Activated T-helper 17 cell treated with anti-CD3 and anti-CD28 coated beads, Interleukin-2, amount 50 U/mL, for 72 hours (primary cell): ENCODE measurements around the gene DIP2B. TPM values are rescaled to one million over a fixed set of nuclear protein-coding genes. Genes with fewer than 3 reads are reported as not detected.
"Not testable (repeated sequence)": the region's sequence is repeated elsewhere in the genome, so short reads cannot be mapped to it uniquely, and the experiment has no call there.

Experiments
- ATAC-seq: fragments of 150-1000 bp; cut with Tn5 transposase; replicated peaks from 2 replicates; pipeline ENCODE4 v1.10.0; 2021; ENCODE audit warnings: mild to moderate bottlenecking, moderate library complexity
- H3K27ac Mint-ChIP-seq: one replicate; pipeline ENCODE4 v1.8.0; 2022; ENCODE audit warnings: mixed read lengths
- H3K27me3 Mint-ChIP-seq: one replicate; pipeline ENCODE4 v1.8.0; 2022; ENCODE audit warnings: mixed read lengths
- H3K36me3 Mint-ChIP-seq: one replicate; pipeline ENCODE4 v1.8.0; 2022; ENCODE audit warnings: low read depth, mild to moderate bottlenecking, mixed read lengths
- H3K4me1 Mint-ChIP-seq: one replicate; pipeline ENCODE4 v1.8.0; 2022; ENCODE audit warnings: mixed read lengths
- H3K4me3 Mint-ChIP-seq: one replicate; pipeline ENCODE4 v1.8.0; 2022; ENCODE audit warnings: mild to moderate bottlenecking, mixed read lengths
- H3K9me3 Mint-ChIP-seq: one replicate; pipeline ENCODE4 v1.8.0; 2022; ENCODE audit warnings: mixed read lengths
- total RNA-seq, 2 donors: library from RNA; stranded (reverse); gene quantifications; one replicate each; pipeline ENCODE4 v1.2.3, GENCODE V29; 2022

DIP2B gene
- total RNA-seq, 2 donors from 2014 or later: 18.6 to 20.1 TPM

DNA sequence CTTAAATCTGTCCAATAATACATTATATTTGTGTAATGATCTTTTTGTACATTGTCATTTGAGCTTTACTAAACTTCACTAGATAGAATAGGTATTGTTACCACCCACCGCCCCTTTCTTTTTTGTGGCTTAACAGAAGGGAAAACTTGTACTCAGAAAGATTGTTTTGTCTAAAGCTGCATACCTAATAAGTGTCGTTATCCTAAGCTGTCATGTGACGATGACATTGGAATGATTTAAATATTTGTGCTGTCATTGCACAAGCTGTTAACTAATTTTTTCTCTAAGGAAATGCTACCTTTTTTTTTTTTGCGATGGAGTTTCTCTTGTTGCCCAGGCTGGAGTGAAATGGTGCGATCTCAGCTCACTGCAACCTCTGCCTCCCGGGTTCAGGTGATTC, 3.6 kb downstream of the DIP2B start:
- no peak for ATAC-seq
- Mint-ChIP-seq H3K27ac (peak overlapping the region; percentile 89), H3K36me3 (no peaks in the 10 kb centered on the region), H3K9me3 (no peaks in the 10 kb centered on the region), H3K27me3 (no peaks in the 10 kb centered on the region), H3K4me3 (peak overlapping the region; percentile 88), H3K4me1 (peaks cover 36% of the 10 kb centered on the region)

DNA sequence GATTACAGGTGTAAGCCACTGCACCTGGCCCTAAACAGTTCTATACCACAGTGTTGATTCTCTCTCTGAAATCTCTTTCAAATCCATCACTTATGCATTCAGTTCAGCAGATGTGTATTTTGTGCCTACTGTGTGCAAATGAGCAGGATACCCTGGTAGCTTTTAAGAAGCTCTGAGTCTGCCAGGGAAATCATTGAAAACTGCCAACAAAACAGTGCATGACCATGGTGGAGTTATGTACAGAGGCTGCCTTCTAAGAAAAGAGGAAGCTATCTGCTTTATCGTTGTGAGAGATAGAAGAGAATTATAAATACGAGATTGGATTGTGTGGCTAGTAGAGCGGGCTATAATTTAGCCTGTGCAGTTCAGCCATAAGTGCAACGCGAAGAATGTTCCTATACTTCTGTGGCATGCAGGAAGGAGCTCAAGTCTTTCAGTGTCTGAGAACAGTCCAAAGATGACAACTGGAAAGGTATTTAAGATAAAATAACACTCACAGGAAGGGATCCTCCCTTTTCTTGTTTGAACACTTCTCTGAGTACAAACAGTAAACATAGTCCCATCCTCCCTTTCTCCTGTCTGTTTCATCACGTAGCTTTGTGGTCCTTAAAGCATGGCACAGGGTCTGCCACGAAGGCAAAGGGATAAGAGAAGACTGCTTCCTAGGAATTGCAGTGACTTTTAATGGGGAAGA, 4.3 kb downstream of the DIP2B start:
- Mint-ChIP-seq H3K4me3 (peak overlapping the region; percentile 88), H3K36me3 (no peaks in the 10 kb centered on the region), H3K27me3 (no peaks in the 10 kb centered on the region), H3K9me3 (no peaks in the 10 kb centered on the region), H3K27ac (peak overlapping the region; percentile 89), H3K4me1 (peaks cover 37% of the 10 kb centered on the region)
- ATAC-seq: no peak

DNA sequence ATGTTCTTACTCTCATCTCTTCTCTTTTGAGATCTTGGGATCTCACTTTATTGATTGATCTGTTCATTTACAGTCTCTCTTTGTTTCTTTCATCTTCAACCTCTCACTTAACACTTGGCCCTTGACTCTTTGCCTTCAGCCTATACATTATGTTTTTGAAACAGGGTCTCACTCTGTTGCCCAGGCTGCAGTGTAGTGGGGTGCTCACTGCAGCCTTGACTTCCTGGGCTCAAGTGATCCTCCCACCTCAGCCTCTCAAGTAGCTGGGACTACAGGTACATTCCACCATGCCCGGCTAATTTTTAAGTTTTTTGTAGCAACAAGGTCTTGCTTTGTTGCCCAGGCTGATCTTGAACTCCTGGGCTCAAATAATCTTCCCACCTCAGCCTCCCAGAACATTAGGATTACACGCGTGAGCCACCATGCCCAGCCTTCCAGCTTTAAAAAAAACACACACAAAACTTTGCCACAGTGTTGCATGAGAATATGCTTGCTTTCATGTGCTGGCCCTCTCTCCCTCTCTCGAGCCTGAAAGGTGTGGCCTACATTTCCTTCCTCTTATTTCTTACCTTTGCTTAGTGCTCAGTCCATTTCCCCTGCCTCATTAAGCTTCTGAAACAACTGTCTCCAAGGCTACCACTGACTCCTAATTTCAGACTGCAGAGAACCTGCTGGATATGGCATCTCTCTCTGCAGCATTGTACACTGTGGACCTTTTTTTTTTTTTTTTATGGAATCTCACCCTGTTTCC, 9.9 kb downstream of the DIP2B start:
- H3K4me1 Mint-ChIP-seq: peaks cover 30% of the 10 kb centered on the region
- H3K27me3 Mint-ChIP-seq: no peaks in the 10 kb centered on the region
- H3K9me3 Mint-ChIP-seq: no peaks in the 10 kb centered on the region
- peak overlapping the region; percentile 69 for H3K27ac Mint-ChIP-seq
- ATAC-seq: no peak
- no peaks in the 10 kb centered on the region for H3K36me3 Mint-ChIP-seq
- peak overlapping the region; percentile 46 for H3K4me3 Mint-ChIP-seq

DNA sequence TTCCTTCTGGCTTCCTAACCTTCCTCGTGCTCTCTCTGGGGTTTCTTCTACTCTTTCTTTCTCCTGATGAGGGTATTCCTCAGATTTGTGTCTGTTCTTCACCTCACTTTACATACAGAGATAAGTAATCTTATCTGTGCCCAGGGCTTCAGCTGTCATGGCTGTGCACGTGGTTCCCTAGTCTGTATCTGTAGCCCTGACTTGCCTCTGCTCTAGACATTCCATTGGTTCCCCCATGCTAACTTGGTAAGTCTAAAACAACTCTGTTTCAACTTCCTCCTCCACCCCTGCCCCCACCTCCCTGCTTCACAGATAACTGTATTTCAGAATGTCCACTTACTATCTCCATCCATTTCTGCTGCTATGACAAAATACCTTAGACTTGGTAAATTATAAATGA, 10.8 kb downstream of the DIP2B start:
- Mint-ChIP-seq H3K36me3 (no peaks in the 10 kb centered on the region), H3K27ac (peak overlapping the region; percentile 74), H3K27me3 (no peaks in the 10 kb centered on the region), H3K4me1 (peaks cover 30% of the 10 kb centered on the region), H3K4me3 (peak overlapping the region; percentile 46), H3K9me3 (no peaks in the 10 kb centered on the region)
- no peak for ATAC-seq

DNA sequence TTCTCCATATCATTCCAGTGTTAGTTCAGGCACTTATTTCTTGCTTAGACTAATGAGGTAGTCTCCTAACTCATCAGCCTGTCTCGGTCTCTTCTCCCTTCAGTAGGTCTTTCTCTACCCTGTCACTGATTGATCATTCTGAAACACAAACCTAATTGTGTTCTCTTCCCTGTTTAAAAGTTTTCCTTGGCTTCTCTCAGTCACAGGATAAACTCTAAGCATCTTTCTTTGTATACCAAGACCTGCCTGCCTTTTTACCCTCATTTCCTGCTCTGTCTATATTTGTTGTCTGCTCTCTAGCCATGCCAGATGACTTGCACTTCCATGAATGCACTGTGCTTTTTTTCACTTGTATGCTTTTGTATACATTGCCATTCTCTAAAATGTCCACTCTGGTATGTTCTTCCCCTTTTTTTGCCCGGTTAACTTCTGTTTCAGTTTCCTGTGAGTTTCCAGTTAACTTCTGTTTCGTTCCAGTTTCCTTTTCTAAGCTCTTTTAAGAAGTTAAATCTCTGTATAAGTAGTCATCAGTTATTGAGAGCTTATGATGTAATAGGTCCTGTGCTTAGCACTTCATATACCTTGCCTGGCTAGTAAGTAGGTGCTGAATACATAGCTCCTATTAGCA, 12.8 kb downstream of the DIP2B start:
- Mint-ChIP-seq H3K4me1 (peaks cover 33% of the 10 kb centered on the region), H3K4me3 (no peak overlapping the region), H3K36me3 (peaks cover 2% of the 10 kb centered on the region), H3K27me3 (no peaks in the 10 kb centered on the region), H3K9me3 (no peaks in the 10 kb centered on the region), H3K27ac (no peak overlapping the region)
- ATAC-seq: peak; percentile 91

DNA sequence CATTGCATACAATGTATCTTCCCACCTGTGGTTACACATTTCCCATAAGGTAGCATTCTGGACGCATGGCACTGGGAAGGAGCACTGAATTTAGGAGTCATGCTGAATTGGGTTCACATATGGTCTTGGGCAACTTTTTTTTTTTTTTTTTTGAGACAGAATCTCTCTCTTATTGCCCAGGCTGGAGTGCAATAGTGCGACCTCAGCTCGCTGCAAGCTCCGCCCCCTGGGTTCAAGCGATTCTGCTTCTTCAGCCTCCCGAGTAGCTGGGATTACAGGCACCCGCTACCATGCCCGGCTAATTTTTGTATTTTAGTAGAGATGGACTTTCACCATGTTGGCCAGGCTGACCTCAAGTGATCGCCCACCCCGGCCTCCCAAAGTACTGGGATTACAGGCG, 13.3 kb downstream of the DIP2B start:
- ATAC-seq: no peak
- Mint-ChIP-seq H3K4me1 (peaks cover 33% of the 10 kb centered on the region), H3K27ac (no peak overlapping the region), H3K27me3 (no peaks in the 10 kb centered on the region), H3K9me3 (no peaks in the 10 kb centered on the region), H3K4me3 (no peak overlapping the region), H3K36me3 (peaks cover 6% of the 10 kb centered on the region)

DNA sequence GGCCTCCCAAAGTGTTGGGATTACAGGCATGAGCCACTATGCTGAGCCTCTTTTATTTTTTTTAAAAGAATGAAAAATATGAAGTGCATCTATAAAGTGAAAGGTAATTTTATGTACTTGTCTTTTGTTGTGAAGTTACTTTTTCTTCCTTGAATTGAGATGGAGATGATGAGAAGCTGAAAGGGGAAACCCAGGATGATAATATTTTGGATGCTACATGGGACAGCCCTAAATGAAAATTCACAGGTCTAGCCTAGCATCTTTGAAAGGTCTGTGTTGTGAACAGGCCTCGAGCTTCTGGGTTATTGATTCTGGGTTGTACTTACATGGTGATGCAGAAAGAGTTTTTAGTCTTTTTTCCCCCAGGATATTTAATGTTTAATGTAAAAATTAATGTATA, 14.6 kb downstream of the DIP2B start:
- Mint-ChIP-seq H3K27ac (peak overlapping the region; percentile 53), H3K27me3 (no peaks in the 10 kb centered on the region), H3K4me1 (peaks cover 35% of the 10 kb centered on the region), H3K36me3 (peaks cover 6% of the 10 kb centered on the region), H3K4me3 (no peak overlapping the region), H3K9me3 (no peaks in the 10 kb centered on the region)
- no peak for ATAC-seq

DNA sequence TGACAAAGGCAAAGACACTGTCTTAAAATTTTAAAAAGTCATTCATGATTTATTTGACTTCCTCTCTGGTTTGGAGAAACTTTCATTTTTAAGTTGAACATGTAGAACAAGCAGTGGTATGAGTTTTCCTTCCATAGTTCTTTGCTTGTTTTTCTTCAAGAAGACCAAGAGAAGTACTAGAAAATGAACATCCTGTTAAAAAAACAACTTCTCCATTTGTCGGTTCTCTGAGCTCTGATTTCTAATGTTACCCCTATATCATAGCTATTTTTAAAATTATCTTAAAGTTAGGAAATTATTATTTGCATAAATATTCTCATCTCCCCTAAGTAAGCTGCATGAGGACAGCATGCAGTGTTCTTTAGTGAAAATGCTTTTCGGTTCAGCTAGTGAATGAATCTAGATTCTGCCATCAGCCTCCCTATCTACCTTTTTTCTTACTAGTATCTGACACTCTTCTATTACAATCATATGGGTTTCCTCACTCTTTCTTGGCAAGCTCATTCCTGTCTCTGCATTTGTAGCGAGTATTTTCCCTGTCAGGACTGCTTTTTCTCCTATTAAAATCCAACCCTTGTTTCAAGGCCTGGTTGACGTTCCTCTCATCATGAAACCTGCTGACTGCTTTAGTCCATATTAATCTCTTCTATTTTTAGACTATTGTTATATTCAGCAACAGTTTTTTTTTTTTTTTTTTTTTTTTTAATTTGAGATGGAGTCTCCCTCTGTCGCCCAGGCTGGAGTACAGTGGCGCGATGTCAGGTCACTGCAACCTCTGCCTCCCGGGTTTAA, 15.8 kb downstream of the DIP2B start:
- Mint-ChIP-seq H3K36me3 (peaks cover 6% of the 10 kb centered on the region), H3K9me3 (no peaks in the 10 kb centered on the region), H3K27ac (peak overlapping the region; percentile 80), H3K27me3 (no peaks in the 10 kb centered on the region), H3K4me3 (peak overlapping the region; percentile 12), H3K4me1 (peaks cover 22% of the 10 kb centered on the region)
- no peak for ATAC-seq

DNA sequence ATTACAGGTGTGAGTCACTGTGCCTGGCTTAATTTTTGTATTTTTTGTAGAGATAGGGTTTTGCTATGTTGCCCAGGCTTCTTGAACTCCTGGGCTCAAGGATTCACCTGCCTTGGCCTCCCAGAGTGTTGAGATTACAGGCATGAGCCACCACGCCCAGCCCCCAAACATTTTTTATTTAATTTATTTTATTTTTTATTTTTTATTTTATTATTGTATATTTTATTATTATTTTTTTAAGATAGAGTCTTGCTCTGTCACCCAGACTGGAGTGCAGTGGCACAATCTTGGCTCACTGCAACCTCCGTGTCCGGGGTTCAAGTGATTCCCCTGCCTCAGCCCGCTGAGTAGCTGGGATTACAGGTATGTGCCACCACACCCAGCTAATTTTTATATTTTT, 17.0 kb downstream of the DIP2B start:
- H3K27ac Mint-ChIP-seq, H3K9me3 Mint-ChIP-seq: not testable (repeated sequence)

DNA sequence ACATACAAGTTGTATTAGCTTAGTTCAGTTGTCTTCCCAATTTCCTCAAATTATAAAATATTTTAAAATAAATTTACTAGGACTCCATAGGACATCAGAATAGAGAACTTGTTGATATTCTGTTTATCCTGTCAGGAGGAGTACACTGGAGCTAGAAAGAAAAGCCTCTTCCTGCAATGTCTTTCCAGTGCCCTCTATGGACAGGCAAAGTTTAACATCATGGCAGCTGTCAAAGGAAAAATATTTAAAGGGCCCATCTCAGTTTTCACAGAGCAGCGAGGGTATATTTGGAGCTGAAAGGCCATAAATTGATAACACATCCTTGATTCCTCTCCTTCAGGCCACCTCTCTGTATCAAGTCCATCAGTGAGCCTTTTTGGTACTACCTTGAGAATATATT, 19.0 kb downstream of the DIP2B start:
- peaks cover 6% of the 10 kb centered on the region for H3K36me3 Mint-ChIP-seq
- no peak for ATAC-seq
- no peaks in the 10 kb centered on the region for H3K27me3 Mint-ChIP-seq

More for the DNA sequence above, 17.0 kb downstream of the DIP2B start:
- ATAC-seq, H3K36me3 Mint-ChIP-seq, H3K4me3 Mint-ChIP-seq, H3K27me3 Mint-ChIP-seq: not testable (repeated sequence)
- H3K4me1 Mint-ChIP-seq: peaks cover 16% of the 10 kb centered on the region

DNA sequence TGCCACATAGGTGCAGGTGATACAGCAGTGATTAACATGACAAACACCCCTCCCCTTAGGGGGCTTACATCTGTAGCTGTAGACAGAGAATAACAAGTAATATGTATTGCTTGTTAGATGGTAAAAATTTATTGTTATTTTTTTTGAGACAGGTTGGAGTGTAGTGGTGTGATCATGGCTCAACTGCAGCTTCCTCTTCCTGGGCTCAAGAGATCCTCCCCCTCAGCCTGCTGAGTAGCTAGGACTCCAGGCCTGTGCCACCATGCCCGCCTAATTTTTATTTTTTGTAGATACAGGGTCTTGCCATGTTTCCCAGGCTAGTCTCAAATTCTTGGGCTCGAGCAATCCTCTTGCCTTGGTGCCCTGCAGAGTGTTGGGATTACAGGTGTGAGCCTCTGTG, 19.8 kb downstream of the DIP2B start:
- no peaks in the 10 kb centered on the region for H3K9me3 Mint-ChIP-seq
- peaks cover 22% of the 10 kb centered on the region for H3K4me1 Mint-ChIP-seq
- no peak overlapping the region for H3K4me3 Mint-ChIP-seq
- peak overlapping the region; percentile 5 for H3K27ac Mint-ChIP-seq
- H3K27me3 Mint-ChIP-seq: no peaks in the 10 kb centered on the region
- H3K36me3 Mint-ChIP-seq: peaks cover 6% of the 10 kb centered on the region
- ATAC-seq: no peak

More for the DNA sequence above, 19.0 kb downstream of the DIP2B start:
- H3K4me3 Mint-ChIP-seq: no peak overlapping the region
- H3K27ac Mint-ChIP-seq: peak overlapping the region; percentile 5
- H3K9me3 Mint-ChIP-seq: no peaks in the 10 kb centered on the region
- H3K4me1 Mint-ChIP-seq: peaks cover 18% of the 10 kb centered on the region

DNA sequence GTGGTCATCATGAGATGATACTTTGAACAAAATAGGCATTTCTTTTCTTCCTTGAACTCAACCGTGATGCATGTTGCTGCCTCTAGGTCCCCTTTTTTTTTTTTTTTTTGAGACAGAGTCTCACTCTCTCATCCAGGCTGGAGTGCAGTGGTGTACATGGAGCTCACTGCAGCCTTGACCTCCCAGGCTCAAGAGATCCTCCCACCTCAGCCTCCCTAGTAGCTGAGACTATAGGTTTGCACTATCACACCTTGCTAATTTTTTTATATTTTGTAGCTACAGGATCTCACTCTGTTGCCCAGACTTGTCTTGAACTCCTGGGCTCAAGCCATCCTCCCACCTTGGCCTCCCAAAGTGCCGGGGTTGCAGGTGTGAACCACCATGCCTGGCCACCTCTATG, 20.6 kb downstream of the DIP2B start:
- peaks cover 20% of the 10 kb centered on the region for H3K4me1 Mint-ChIP-seq

DNA sequence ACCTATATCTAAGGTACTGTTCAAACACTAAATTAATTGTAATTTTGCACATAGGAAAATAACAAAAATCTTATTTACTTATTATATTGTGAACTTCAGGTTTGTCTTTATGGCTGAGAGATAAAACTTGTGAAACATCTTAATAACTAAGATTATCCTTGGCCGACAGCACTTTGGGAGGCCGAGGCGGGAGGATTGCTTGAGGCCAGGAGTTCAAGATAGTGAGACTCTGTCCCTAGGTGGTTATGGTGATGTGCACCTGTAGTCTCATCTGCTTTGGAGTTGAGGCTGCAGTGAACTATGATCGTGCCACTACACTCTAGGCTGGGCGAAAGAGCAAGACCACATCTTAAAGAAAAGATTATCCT, 22.6 kb downstream of the DIP2B start:
- H3K4me1 Mint-ChIP-seq: peaks cover 15% of the 10 kb centered on the region
- no peak overlapping the region for H3K27ac Mint-ChIP-seq
- no peak for ATAC-seq
- H3K36me3 Mint-ChIP-seq: peaks cover 5% of the 10 kb centered on the region
- H3K4me3 Mint-ChIP-seq: no peak overlapping the region
- no peaks in the 10 kb centered on the region for H3K9me3 Mint-ChIP-seq
- no peaks in the 10 kb centered on the region for H3K27me3 Mint-ChIP-seq

More for the DNA sequence above, 20.6 kb downstream of the DIP2B start:
- Mint-ChIP-seq H3K27me3 (no peaks in the 10 kb centered on the region), H3K27ac (peak overlapping the region; percentile 0), H3K4me3 (no peak overlapping the region), H3K36me3 (peaks cover 6% of the 10 kb centered on the region), H3K9me3 (no peaks in the 10 kb centered on the region)
- no peak for ATAC-seq

DNA sequence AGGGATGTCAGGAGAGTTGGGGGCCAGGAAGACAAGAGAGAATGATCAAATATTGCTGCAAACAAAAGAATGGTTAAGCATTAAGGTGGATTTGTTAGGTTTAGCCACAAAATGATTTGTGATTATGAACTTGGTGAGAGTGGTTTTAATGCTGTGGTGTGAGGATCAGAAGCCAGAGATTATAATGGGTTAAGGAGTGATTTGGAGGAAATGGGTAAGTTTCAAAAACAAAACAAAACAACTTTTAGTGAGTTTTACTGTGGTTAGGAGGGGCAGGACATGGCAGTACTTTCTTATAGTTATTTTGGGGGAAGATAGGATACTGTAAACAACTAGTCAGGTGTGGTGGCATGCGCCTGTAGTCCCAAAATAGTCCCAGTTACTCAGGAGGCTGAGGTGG, 24.0 kb downstream of the DIP2B start:
- peaks cover 15% of the 10 kb centered on the region for H3K4me1 Mint-ChIP-seq
- ATAC-seq: no peak
- no peaks in the 10 kb centered on the region for H3K36me3 Mint-ChIP-seq
- H3K4me3 Mint-ChIP-seq: no peak overlapping the region
- H3K9me3 Mint-ChIP-seq: no peaks in the 10 kb centered on the region
- no peaks in the 10 kb centered on the region for H3K27me3 Mint-ChIP-seq
- H3K27ac Mint-ChIP-seq: peak overlapping the region; percentile 34
